Dermis microvascular lymphatic vessel endothelial cell (primary cell): Measurements from ENCODE around the gene TMEM92. TPM values are rescaled to one million over a fixed set of nuclear protein-coding genes. Genes with fewer than 3 reads are reported as not detected.
"Not testable (repeated sequence)": the region's sequence is repeated elsewhere in the genome, so short reads cannot be mapped to it uniquely, and the experiment has no call there.

ENCODE experiments used
- DNase-seq, 2 donors: peaks; one replicate each; pipeline versions ENCODE4 v3.0.0 to v3.0.0-alpha.2; 2010; ENCODE audit warnings: low read depth in 2 of 2
- total RNA-seq: library from RNA; depleted of rRNA; stranded (reverse); fragments of >200 nt; gene quantifications from 2 replicates; pipeline ENCODE4 v1.2.1, GENCODE V29; 2014

TMEM92 gene
- total RNA-seq, 1 donor from 2014 or later = not detected

DNA sequence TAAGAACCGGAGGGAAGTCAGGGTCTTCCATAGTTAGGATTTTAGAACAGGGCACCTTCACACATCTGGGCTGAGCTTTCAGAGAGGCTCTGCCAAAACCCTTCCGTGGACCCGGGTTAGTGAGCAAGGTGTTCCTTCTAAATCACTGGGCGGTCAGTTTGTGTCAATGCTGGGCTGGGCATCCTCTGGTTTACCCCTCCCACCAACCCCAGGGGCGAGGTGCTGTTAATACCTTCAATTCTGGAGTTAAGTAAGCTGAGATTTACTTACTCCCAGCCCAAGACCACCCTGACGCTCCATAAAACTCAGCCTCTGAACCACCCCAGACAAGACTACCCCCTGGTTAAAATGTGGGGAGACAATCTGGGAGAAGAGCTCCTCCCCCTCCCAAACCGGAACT lies 1.0 kb downstream of the TMEM92 start:
- DNase-seq = no peak

- no peak for DNase-seq
Measured at GRCh38 chr17:50276588-50277356, 2.5 kb downstream of the TMEM92 start.

DNA sequence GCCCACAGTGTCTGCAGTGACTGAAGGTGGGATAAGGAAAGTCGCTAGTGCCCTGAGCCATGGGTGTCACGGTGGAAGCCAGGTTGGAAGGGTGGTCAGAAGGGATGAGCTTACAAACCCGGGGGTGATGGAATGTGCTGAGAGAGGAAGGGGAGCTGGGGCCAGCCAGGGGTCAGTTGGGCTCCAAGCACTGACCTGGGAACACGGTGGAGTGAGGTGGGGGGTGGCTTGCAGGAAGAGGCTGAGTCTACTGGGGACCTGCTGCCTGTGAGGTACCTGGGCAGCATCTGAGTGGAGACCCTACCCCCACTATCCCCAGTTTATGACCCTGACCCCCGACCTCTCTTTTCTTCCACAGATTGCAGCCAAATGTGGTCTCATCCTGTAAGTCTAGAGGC lies 3.1 kb downstream of the TMEM92 start:
- DNase-seq = no peak

DNA sequence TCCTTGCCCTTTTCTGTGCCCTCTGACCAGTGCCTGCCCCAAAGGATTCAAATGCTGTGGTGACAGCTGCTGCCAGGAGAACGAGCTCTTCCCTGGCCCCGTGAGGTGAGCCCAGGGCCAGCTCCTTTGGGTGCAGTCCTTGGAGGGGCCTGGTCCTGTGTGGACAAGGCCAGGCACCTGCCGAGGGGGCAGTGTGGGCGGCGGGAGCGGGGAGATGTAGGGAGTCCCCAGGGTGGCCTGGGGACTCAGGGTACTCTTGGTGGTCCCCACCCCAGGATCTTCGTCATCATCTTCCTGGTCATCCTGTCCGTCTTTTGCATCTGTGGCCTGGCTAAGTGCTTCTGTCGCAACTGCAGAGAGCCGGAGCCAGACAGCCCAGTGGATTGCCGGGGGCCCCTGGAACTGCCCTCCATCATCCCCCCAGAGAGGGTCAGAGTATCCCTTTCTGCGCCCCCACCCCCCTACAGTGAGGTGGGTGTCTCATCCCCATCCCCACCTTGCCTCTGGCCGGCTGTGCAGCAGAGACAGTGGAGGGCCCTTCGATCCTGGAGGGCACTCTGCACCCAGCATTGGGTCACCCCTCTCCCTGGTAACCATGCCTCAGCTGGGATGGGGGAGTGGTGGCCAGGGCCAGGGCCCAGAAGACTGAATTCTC lies 4.4 kb downstream of the TMEM92 start:
- no peak for DNase-seq

- peak in 1 of 2 donors; percentile 53 for DNase-seq
Measured at GRCh38 chr17:50279181-50279526, 4.9 kb downstream of the TMEM92 start.

GRCh38 chr17:50279639-50280038 lies 5.4 kb downstream of the TMEM92 start:
- no peak for DNase-seq

DNA sequence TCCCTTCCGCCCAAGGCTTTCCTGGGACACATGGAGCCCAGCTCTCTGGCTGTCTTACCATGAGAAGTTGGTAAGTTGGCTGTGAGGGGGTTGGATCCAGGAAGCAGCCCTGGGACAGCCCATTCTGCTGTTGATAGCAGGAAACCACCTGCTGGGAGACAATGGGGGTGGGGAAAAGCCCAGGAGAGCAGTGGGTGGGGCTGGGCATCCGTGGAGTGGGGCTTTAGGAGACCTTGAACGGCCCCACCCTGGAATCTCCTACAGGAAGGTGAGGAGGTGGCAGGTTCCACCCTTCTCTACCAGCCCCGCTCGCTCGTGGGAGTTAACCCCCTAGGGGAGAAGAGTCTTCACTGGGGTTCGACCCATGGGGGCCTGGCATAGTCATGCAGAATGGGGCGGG lies 5.8 kb downstream of the TMEM92 start:
- DNase-seq = no peak

- DNase-seq = no peak
Measured at GRCh38 chr17:50280801-50281441, 6.7 kb downstream of the TMEM92 start.

- no peak for DNase-seq
Measured at GRCh38 chr17:50281739-50282401, 7.6 kb downstream of the TMEM92 start.

- no peak for DNase-seq
Measured at GRCh38 chr17:50283246-50283645, 9.0 kb downstream of the TMEM92 start.

DNA sequence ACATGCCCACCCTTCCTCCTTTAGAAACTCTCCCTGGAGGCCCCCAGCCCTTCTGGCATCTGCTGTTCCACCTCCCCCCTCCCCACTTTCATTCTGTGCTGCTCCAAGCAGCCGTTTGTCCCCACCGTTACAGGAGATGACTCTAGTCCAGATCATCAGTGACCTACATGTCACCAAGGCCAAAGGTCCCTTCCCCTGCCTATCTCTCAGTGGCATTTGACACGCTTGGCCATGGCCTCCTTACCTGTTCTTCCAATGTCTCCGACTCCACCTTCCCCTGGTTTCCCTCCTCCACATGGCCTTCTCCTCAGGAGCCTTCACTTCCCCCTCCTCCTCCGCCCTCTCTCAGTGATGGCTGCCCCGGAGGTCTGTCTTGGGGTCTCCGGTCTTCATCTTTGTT lies 9.4 kb downstream of the TMEM92 start:
- DNase-seq = no peak

DNA sequence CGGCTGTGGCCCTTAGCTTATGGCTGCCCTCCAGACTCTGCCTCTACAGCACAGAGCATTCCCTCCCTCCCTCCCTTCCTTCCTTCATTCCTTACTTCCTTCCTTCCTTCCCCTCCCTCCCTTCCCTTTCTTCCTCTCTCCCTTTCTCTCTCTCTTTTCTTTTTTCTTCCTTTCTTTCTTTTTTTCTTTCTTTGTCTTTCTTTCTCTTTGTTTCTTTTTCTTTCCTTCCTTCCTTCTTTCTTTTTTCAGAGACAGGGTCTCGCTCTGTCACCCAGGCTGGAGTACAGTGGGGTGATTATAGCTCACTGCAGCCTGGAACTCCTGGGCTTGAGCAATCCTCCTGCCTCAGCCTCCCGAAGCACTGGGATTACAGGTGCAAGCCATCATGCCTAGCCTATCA lies 11.7 kb downstream of the TMEM92 start:
- DNase-seq = no peak

- not testable (repeated sequence) for DNase-seq
Measured at GRCh38 chr17:50287302-50287701, 13.0 kb downstream of the TMEM92 start.

DNA sequence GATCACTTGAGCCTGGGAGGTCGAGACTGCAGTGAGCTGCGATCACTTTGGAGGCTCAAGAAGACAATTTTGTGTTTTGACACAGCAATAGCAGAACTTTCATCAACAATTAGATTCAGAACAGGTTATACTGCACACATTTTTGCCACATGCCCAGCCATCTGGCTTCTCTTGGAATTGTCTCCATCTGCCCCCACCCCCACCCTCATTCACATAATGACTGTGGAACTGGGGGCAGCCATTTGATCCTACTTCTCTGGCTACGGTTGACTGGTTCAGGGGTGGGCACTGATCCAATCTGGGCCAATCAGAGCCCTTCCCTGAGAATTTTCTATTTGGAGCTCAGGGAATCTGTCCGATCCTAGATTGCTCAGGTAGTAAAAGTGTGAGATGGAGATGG lies 14.0 kb downstream of the TMEM92 start:
- no peak for DNase-seq

DNA sequence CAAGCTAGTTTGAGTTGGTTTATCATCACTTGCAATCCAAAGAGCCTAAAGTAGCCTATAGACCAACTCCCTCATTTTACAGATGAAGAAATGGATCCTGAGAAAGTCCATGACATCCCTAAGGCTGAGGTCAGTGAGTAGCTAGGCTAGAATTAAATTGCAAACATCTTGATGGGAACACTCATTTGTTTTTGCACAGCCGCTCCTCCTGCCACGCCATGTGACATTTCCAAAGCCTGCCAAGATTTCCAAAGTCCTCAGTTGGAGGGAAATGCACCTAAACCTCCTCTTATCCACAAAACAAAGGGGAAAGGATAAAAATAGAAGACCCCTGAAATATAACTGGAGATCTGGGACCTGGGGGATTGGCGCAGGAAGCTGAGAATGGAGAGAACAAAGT lies 15.0 kb downstream of the TMEM92 start:
- DNase-seq = peak in 1 of 2 donors; percentile 15

DNA sequence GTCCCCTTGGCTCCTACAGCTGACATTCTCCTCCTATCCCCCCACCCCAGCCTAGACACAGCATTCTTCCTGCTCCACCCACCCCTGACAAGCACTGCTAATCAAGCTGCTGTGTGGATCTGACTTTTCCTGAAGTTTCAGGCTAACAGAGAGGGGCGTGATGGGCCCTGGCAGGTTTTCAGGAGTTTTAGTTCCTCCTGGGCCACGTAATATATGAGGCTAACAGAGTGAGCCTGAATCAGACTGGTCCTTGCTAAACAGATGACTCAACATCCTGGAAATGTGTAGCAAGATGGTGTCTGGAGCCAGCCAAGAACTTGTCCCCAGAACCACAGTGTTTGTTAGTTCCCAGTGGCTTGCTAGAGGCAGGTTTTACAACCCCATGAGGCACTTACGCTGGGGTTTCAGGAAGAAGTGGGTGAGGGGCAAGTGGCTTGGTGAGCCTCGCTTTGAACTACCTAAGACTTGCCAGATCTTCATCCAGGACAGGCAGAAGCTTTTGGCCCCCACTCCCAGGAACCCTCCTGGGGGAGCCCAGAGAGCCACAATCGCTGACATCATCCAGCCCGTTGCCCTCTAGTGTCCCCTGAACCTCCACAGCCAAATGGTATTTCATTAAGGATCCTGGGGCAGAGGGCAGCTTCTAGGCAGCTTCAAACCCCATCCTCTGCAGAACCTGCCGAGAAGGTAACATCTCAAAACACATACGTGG lies 15.9 kb downstream of the TMEM92 start:
- DNase-seq = peak in 1 of 2 donors; percentile 93

DNA sequence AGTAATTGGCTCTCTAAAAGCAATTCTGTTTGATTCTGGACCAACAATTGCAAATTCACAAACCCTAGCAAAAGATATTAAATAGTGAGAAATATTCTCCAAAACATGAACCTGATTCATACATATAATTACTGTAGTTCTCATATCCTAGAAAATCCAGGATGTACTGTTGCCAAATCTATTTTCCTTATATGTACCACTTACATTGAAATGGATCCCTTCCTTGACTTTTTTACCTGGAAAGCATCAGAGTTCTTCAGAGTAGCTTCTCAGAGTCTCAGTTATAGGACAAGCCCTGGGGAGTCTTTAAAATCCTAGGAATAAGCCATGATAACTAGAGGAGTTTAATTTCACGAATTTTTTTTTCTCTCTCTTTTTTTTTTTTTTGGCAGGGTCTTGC lies 16.7 kb downstream of the TMEM92 start:
- DNase-seq = no peak

DNA sequence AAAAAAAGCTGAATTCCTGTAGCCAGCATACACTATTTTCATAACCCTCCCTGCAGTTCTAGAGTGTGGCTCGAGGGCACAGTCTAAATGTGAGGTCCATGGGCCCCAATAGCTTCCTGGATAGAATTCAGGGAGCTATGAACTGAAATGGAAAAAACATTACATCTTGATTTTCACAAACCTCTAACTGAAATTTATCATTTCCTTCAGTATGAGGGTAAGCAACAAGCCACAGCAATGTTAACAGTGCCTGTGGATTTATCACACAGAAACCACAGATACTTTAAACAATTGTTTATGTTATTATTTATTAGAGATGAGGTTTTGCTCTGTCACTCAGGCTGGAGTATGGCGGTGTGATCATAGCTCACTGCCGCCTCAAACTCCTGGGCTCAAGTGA lies 18.2 kb downstream of the TMEM92 start:
- DNase-seq = no peak

DNA sequence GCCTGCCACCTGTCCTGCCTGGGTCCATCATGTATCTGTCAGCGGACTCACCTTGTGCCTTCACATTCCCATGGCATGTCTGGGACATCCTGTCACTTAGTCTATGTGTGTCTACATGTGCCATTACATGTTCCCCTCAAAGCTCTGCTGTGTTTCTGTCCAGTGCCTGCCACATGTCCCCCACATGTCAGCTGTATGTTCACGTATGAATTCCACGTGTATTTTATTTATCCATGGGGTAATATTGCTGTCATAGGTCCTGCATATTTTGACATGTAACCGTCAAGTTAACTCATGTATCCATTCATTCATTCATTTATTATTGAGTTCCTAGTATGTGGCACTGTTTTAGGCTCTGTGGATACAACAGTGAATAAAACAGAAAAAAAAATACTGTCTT lies 20.8 kb downstream of the TMEM92 start:
- DNase-seq = no peak

DNA sequence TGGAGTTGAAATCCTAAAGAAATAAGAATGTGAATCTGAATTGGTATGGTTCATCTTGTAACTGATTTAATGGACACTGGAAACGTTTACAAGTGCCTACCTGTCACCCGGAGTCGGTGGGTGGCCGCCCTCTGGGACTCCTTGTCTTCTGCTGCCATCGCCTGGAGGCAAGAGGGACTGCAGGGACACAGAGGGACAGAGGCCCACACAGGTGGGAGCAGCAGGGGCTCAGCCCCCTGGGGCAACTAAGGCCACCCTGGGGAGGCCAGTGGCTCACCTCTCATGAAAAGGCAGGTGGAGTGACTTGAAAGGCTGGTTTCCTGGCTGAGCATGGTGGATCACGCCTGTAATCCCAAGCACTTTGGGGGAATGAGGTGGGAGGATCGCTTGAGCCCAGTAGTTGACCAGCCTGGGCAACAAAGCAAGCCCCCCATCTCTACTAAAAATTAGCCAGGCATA lies 23.2 kb downstream of the TMEM92 start:
- DNase-seq = peak; percentile 49 to 69

DNA sequence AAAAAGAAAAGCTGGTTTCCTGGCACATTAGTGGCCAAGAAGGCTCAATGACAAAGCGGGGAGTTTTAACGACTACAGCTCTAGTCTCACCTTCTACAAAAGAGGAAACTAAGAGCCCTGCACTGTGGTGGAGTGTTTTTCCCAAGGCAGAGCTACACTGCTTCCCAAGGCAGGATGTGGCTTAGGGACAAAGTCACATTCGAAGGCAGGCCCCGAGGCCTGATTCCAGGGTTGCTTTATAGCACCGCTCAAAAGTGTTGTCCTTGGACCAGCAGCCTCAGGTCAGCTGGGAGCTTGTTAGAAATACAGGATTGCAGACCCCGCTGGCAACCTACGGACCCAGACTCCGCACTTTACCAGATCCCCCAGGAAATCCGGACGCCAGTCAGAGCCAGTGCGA lies 23.8 kb downstream of the TMEM92 start:
- DNase-seq = no peak

DNA sequence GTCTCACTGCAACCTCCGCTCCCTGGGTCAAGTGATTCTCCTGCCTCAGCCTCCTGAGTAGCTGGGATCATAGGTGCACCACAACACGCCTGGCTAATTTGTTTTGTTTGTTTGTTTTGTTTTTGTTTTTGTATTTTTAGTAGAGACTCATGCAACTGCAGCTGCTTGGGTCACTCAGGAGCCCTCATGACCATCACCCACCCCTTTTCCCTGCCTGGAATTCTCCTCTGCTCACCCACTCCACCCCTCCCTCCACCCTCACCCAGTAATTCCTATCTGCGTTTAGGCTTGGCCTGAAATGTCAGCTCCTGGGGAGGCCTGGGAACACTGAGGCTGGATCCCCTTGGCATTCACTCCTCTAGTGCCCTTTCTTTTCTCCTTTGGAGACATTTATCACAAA lies 25.5 kb downstream of the TMEM92 start:
- DNase-seq = no peak
